Uterus (tissue), 4 donors: ENCODE results near the gene HTRA1. TPM values are rescaled to one million over a fixed set of nuclear protein-coding genes. Genes with fewer than 3 reads are reported as not detected.

Experiments
- DNase-seq, 2 donors: peaks; one replicate each; pipeline ENCODE4 v3.0.0-alpha.2; 2019 to 2020
- H3K27ac ChIP-seq, 2 donors: fragments of 200-600 bp; sonication (generic); 1 replicate in 1 of 2; 2 replicates in 1 of 2; pipeline ENCODE4 v1.5.1; 2016 to 2018
- H3K27me3 ChIP-seq, 2 donors: fragments of 200-600 bp; sonication (generic); one replicate each; pipeline ENCODE4 v1.5.1; 2018 to 2019; ENCODE audit warnings: control low read depth in 1 of 2
- H3K36me3 ChIP-seq, 2 donors: fragments of 200-600 bp; sonication (generic); one replicate each; pipeline ENCODE4 v1.5.1; 2019; ENCODE audit warnings: control low read depth in 1 of 2
- H3K4me1 ChIP-seq, 2 donors: fragments of 200-600 bp; sonication (generic); one replicate each; pipeline ENCODE4 v1.5.1; 2018 to 2019; ENCODE audit warnings: control low read depth in 1 of 2
- H3K4me3 ChIP-seq, 2 donors: fragments of 200-600 bp; sonication (generic); 1 replicate in 1 of 2; 2 replicates in 1 of 2; pipeline ENCODE4 v1.5.1; 2018 to 2019; ENCODE audit warnings: mild to moderate bottlenecking in 1 of 2
- H3K9me3 ChIP-seq, 2 donors: fragments of 200-600 bp; sonication (generic); one replicate each; pipeline ENCODE4 v1.5.1; 2019; ENCODE audit warnings: control low read depth in 1 of 2
- CTCF ChIP-seq, 4 experiments: fragments of 200-600 bp in 2 of 4; fragments of 450-650 bp in 2 of 4; sonication (generic) in 2 of 4; IDR thresholded peaks; one replicate each; pipeline ENCODE4 v1.5.1; 2016 to 2019; ENCODE audit warnings: antibody characterized with exemption in 4 of 4, mild to moderate bottlenecking in 2 of 4, moderate library complexity in 1 of 4
- POLR2A ChIP-seq, 2 donors: fragments of 450-650 bp; IDR thresholded peaks; one replicate each; pipeline ENCODE4 v1.6.1; 2016; ENCODE audit warnings: antibody characterized with exemption in 2 of 2, mild to moderate bottlenecking in 1 of 2, moderate library complexity in 1 of 2
- intact Hi-C: fragments of 100-400 bp; cut with DNase I; formaldehyde crosslinking; loops from one replicate; pipeline ENCODE4 v1.15.1; 2023; ENCODE audit warnings: low total_unique reads
- total RNA-seq, 4 donors: library from RNA; depleted of rRNA in 3 of 4; stranded (reverse); fragments of >200 nt in 3 of 4; gene quantifications; one replicate each; pipeline versions ENCODE4 v1.1.0 to v1.2.4, GENCODE V29; 2014 to 2023
- donor health status: DM: yes; HTN: yes; CAD: no.

Gene HTRA1
- total RNA-seq, 4 donors from 2014 or later, result 98.3 to 153 (median 142) TPM

DNA sequence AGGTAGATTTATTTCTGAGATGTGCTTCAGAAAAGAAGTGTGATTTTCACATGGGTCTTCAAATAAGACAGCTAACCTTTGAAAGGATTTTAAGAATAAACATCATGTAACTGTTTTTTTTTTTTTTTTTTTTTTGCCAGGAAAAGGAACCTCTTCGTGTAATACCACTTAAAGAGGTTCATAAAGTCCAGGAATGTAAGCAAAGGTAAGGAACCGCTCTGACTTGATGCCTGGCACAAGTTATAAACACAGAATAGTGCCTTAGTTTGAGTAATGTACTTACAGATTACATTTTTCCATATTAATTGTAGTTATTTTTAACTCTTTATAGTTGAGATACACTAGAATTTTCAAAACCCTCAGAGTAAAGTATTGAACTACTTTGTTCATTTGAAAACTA lies 37.3 kb upstream of the HTRA1 start:
- intact Hi-C loops, result no loop called here
- Histone ChIP-seq H3K4me1 (no peaks in the 10 kb centered on the region), H3K36me3 (no peaks in the 10 kb centered on the region), H3K27me3 (no peaks in the 10 kb centered on the region), H3K9me3 (no peaks in the 10 kb centered on the region), H3K27ac (no peak overlapping the region), H3K4me3 (no peak overlapping the region)
- no peak for TF ChIP-seq POLR2A (IDR thresholded peaks at IDR 0.05)
- TF ChIP-seq CTCF (IDR thresholded peaks at IDR 0.05), result no peak
- no peak for DNase-seq

GRCh38 chr10:122426829-122427228 lies 34.5 kb upstream of the HTRA1 start:
- no peaks in the 10 kb centered on the region for H3K4me1 ChIP-seq
- intact Hi-C loops, result no loop called here

DNA sequence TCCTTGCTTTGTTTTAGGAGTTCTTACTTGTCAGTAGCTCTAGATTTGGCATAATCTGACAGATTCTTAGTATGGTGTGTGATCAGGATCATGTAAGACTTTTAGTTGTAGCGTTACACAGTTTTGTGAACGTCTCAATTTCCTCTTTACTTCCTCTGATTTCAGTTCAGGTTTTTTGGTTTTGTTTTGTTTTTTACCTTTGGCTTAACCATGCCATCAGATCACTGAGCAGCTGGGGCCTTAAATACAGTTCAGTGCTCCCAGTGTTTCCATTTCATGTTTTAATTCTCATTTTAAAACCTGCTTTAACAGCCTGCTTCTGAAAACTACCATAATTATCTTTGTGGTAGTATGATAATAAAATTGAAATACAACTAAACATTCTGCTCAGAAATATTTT lies 34.1 kb upstream of the HTRA1 start:
- Histone ChIP-seq H3K27me3 (no peaks in the 10 kb centered on the region), H3K4me1 (no peaks in the 10 kb centered on the region), H3K27ac (no peak overlapping the region), H3K4me3 (no peak overlapping the region), H3K36me3 (no peaks in the 10 kb centered on the region), H3K9me3 (no peaks in the 10 kb centered on the region)
- TF ChIP-seq POLR2A (IDR thresholded peaks at IDR 0.05) (no peak), CTCF (IDR thresholded peaks at IDR 0.05) (no peak)
- no peak for DNase-seq
- intact Hi-C loops, result no loop called here

More at GRCh38 chr10:122426829-122427228, 34.5 kb upstream of the HTRA1 start:
- Histone ChIP-seq H3K4me3 (no peak overlapping the region), H3K36me3 (no peaks in the 10 kb centered on the region), H3K27me3 (no peaks in the 10 kb centered on the region), H3K27ac (no peak overlapping the region), H3K9me3 (no peaks in the 10 kb centered on the region)
- DNase-seq, result no peak
- no peak for TF ChIP-seq CTCF (IDR thresholded peaks at IDR 0.05)
- no peak for TF ChIP-seq POLR2A (IDR thresholded peaks at IDR 0.05)

DNA sequence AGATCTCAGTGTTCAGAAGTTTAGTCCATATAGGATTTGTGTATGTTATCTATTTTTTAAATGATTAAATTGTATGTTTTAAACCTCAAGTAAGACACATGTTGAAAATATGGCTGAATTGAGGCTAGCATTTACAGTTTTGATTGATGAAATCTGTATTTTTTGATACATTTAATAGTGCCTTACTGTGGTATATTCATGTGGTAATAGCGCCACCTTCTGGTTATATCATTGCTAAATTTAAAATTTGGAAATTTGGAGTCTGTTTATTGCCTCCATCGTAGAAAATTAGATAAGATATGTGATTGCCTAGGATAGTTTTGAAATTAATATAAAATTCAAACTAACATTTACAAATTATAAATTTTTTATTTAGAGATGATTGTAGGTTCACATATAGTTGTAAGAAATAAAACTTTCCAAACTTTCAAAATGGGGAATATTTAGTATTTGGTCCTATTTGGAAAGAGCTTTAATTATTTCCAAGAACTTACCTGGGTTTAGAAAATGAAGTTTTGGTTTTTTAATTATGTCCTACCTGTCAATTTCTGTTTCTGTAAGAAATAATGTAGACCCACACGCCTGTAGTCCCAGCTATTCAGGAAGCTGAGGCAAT lies 26.0 kb upstream of the HTRA1 start:
- no peaks in the 10 kb centered on the region for H3K36me3 ChIP-seq
- no peak overlapping the region for H3K27ac ChIP-seq
- H3K4me3 ChIP-seq, result no peak overlapping the region
- no peaks in the 10 kb centered on the region for H3K27me3 ChIP-seq
- intact Hi-C loops, result loop anchor here (2.0 kb wide), 1 partner anchor 137 kb away; no protein-coding TSS in a partner anchor
- no peaks in the 10 kb centered on the region for H3K9me3 ChIP-seq
- no peak for TF ChIP-seq POLR2A (IDR thresholded peaks at IDR 0.05)
- peak; percentile 64 to 76 (median 68) for TF ChIP-seq CTCF (IDR thresholded peaks at IDR 0.05)
- no peaks in the 10 kb centered on the region for H3K4me1 ChIP-seq
- no peak for DNase-seq

GRCh38 chr10:122441961-122442360 lies 19.4 kb upstream of the HTRA1 start:
- no peaks in the 10 kb centered on the region for H3K27me3 ChIP-seq
- intact Hi-C loops, result loop anchor here (10.0 kb wide), 1 partner anchor 123 kb away; the partner anchor contains the start of gene DMBT1
- peak overlapping the region; percentile 24 to 32 for H3K27ac ChIP-seq
- no peaks in the 10 kb centered on the region for H3K9me3 ChIP-seq
- H3K4me1 ChIP-seq, result no peaks in the 10 kb centered on the region
- TF ChIP-seq POLR2A (IDR thresholded peaks at IDR 0.05) (no peak), CTCF (IDR thresholded peaks at IDR 0.05) (no peak)
- H3K4me3 ChIP-seq, result no peak overlapping the region
- no peaks in the 10 kb centered on the region for H3K36me3 ChIP-seq
- peak in 1 of 2 donors; percentile 57 for DNase-seq
